ENCODE data around the gene MRPL39.

Gene MRPL39

DNA sequence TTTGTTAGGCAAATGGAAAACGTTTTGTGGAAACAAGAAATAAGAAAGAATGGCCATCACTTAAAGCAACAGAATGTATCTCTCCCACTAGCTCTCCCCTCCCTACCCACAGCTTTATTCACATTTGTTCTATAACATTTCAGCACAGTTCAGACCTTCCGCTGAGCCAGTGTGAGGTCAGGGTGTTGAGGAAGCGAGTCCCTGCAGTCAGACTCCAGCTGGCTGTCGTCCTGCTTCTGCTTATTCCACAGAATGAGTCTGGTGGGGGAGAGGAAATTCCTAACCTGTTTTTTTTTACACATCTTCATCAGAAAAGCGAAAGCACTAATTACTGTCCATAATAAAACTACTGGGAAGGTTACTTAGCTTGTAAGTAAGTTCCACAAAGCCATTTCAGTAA lies 39.0 kb downstream of the MRPL39 start:
- no peak for DNase-seq (ENCODE audit: low read depth in 2 of 2)

DNA sequence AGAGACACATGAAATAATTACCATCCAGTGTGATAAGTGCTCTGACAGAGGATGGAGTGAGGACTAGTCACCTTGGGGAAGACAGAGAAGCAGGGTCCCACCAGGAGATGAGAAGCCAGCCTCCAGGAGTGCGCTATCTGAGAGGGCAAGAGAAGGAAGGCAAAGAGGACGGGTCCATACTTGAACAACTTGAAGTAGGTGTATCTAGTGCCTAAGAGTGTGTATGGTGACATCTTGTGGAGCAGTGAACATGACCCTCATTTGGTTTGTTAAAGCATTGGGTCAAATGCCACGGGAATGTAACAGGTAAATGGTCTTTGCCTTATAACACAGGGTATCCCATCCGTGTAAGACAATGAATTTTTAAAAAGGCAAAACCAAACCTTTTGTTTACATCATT lies 39.8 kb downstream of the MRPL39 start:
- DNase-seq (ENCODE audit: low read depth in 2 of 2): no peak

GRCh38 chr21:25566645-25567044 lies 40.6 kb downstream of the MRPL39 start:
- no peak for DNase-seq (ENCODE audit: low read depth in 2 of 2)

GRCh38 chr21:25565272-25566211 lies 41.7 kb downstream of the MRPL39 start:
- no peak for DNase-seq (ENCODE audit: low read depth in 2 of 2)

DNA sequence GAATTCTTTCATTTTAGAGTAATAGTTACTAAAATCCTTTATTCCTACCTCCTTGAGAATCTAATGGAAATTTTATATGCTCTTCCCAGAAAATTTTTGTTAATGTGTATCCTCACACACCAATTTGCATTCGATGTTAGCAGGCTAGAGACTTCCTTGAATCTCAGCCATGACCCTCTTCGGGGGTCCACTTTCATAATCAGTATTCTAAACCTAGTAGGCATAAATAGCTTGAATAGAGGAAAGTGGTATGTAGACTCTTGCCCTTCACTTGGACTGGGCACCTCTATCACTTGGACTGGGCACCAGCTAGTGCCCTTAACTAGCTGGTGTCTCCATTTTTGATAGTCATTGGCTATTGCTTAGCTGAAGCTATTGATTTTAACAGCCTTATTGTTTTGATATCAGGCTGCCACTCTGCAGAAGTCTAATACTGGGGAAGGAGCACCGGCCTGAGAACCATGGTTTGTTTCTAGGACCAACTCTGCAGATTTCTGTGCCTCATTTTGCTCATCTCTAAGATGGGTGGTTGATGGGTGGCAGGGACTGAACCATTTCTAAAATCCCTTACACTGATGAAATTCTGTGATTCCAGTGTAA lies 42.8 kb downstream of the MRPL39 start:
- DNase-seq (ENCODE audit: low read depth in 2 of 2): no peak

DNA sequence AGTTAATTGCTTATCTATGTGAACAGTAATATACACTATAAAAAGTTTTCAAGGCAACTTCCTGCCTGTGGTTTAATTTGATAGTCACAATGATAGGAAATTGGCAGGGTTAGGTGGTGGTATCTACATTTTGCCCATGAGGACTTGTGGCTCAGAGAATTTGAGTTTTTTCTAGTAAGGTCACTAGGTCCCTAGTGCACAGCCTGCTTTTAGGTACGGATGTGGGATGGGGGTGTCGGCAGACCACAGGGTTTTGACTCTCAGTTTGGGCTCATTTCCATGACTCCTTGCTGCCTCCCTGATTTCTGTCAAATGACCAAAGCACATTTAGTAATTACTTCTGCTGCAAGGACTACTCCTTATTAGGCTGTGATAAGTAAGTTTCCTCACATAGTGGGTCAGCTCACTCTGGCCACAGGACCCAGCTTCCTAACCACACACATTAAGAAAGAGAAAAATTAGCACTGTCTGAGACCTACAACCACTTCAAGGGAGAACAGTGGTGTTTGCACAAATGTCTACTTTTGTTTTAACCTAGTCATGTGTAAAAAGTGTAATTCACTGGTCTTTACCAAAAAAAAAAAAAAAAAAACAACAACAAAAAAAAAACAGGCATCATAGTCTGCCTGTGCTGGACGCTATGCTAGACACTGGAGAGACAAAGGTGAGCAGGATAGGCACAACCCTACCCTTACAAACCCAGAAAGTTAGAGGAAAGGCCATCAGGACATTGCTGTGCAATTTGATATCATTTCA lies 43.7 kb downstream of the MRPL39 start:
- DNase-seq (ENCODE audit: low read depth in 2 of 2): no peak

DNA sequence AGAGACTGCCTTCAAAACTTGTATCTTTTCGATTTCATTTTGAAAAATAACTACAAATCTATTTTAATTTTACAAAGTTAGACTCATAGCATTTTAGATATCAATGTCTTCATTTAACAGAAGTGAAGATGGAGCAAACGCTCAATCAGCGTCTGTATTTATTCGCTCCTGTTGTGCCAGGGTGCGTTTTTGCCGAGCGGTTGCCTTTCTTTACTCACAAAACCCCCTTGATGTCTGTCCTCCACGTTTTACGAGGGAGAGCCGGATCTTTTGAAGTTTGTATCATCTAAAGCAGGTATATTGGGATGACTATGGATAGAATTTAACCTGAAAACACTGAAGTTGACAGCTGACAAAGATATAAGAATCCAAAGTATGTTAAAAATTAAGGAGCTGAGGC lies 44.6 kb downstream of the MRPL39 start:
- DNase-seq (ENCODE audit: low read depth in 2 of 2): no peak

- peak; percentile 53 to 56 for DNase-seq (ENCODE audit: low read depth in 2 of 2)
These were observed 45.3 kb downstream of the MRPL39 start for GRCh38 chr21:25561668-25562641.

DNA sequence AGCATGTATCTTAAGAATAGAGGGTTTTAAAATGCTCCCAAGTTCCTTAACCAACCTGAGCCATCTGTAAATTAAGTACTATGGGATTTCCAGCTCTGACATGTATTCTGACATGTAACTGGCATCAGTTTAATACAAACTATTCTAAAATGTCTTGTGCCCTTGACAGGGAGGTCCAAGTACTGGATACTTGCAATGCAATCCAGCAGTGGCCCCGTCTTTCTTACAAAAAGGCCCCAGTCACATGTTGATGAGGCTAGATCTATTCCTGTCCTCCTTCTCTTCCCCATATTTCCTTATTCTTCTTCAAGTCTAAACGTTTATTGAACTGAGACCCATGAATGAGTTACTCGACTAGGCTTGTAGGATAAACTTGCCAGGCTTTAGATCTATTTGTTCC lies 46.4 kb downstream of the MRPL39 start:
- DNase-seq (ENCODE audit: low read depth in 2 of 2): no peak

GRCh38 chr21:25560271-25560685 lies 47.0 kb downstream of the MRPL39 start:
- DNase-seq (ENCODE audit: low read depth in 2 of 2): no peak

GRCh38 chr21:25559746-25560145 lies 47.5 kb downstream of the MRPL39 start:
- no peak for DNase-seq (ENCODE audit: low read depth in 2 of 2)

- no peak for DNase-seq (ENCODE audit: low read depth in 2 of 2)
These were observed 49.2 kb downstream of the MRPL39 start for GRCh38 chr21:25558123-25558522.

DNA sequence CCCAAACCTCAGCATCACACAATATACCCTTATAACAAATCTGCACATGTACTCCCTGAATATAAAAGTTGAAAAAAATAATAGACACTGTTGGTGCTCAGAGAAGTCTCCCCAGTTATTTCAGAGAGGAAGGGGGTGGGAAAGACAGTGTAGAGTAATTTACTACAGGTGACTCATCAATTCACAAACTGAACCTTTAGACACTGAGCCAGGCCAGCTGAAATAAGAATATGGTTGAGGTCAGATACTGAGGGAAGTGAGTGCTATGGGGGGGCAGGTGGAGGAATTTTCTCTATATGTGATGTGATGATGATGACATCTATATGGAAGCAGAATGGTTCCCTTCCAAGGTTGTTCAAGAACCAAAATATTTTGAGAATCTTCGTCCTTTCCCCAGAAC lies 50.1 kb downstream of the MRPL39 start:
- DNase-seq (ENCODE audit: low read depth in 2 of 2): no peak

DNA sequence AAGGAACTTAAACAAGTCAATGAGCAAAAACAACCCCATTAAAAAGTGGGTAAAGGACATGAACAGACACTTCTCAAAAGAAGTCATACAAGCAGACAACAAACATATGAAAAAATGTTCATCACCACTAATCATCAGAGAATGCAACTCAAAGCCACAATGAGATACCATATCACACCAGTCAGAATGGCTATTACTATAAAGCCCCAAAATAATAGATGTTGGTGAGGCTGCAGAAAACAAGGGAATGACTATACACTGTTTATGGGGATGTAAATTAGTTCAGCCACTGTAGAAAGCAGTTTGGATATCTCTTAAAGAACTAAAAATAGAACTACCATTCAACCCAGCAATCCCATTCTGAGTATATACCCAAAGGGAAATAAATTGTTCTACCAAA lies 51.2 kb downstream of the MRPL39 start:
- DNase-seq (ENCODE audit: low read depth in 2 of 2): no peak

GRCh38 chr21:25555492-25555891 lies 51.8 kb downstream of the MRPL39 start:
- no peak for DNase-seq (ENCODE audit: low read depth in 2 of 2)

DNA sequence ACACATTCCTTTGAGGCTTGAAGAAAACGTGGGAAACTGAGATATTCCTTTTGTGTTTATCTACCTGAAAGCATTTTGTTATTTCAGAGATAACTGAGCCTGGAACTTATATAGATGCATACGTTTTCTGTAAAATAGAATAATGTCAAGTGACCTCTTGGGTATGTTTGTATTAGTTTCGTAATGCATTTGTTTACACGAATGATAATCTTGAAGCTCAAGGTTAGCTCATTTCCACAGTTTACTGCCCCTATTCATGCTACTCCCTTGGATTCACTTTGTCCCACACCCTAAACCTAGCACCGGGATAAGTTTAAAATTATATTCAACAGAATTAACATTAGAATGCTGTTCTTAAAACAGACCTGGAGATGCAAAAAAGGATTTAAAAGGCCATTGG lies 54.4 kb downstream of the MRPL39 start:
- DNase-seq (ENCODE audit: low read depth in 2 of 2): no peak

DNA sequence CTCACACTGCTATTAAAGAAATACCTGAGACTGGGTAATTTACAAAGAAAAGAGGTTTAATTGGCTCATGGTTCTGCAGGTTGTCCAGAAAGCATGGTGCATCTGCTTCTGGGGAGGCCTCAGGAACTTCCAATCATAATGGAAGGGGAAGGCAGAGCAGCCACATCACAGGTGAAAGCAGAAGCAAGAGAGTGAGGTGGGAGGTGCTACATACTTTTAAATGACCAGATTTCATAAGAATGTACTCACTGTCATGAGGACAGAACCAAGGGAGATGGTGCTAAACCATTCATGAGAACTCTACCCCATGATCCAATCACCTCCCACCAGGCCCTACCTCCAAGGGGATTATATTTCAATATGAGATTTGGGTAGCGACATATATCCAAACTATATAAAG lies 55.7 kb downstream of the MRPL39 start:
- DNase-seq (ENCODE audit: low read depth in 2 of 2): no peak

GRCh38 chr21:25550352-25551120 lies 56.7 kb downstream of the MRPL39 start:
- DNase-seq (ENCODE audit: low read depth in 2 of 2): no peak

GRCh38 chr21:25541042-25541441 lies 66.2 kb downstream of the MRPL39 start:
- DNase-seq (ENCODE audit: low read depth in 2 of 2): no peak

- DNase-seq (ENCODE audit: low read depth in 2 of 2): no peak
These were observed 67.7 kb downstream of the MRPL39 start for GRCh38 chr21:25539606-25540005.

DNA sequence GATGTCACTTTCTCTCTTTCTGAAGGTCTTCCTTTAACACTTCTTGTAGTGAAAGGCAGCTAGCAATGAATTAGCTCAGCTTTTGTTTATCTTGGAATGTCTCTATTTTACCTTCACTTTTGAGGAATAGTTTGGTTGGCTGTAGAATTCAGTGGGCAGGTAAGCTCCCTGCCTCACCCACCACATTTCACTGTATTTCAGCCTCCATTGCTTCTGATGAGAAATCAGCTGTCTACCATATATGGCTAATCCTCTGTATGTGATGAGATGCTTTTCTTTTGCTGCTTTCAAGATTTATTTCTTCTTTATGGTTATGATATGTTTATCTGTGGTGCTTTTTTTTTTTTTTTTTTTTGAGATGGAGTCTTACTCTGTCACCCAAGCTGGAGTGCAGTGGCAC lies 70.1 kb downstream of the MRPL39 start:
- DNase-seq (ENCODE audit: low read depth in 2 of 2): no peak

Data from stimulated activated CD8-positive, alpha-beta memory T cell treated with anti-CD3 and anti-CD28 coated beads, Interleukin-2, amount 100 ng/mL, for 1 hour (primary cell).